ENCODE data around the gene UPP2. TPM values are rescaled to one million over a fixed set of nuclear protein-coding genes. Genes with fewer than 3 reads are reported as not detected.

UPP2 gene
- total RNA-seq, 1 donor from 2014 or later, result not detected

GRCh38 chr2:158113741-158114295, 12.1 kb downstream of the UPP2 start:
- Histone ChIP-seq H3K4me3 (ENCODE audit: insufficient read depth, low read depth, low read length) (no peak overlapping the region), H3K36me3 (ENCODE audit: insufficient read depth, low read length) (no peaks in the 10 kb centered on the region), H3K4me1 (ENCODE audit: insufficient read depth, low read length) (no peaks in the 10 kb centered on the region), H3K79me2 (ENCODE audit: insufficient read depth, low read length) (no peaks in the 10 kb centered on the region), H3K27me3 (ENCODE audit: insufficient read depth, low read length) (no peaks in the 10 kb centered on the region), H3K27ac (ENCODE audit: low read depth, low read length) (no peak overlapping the region), H3K9me3 (ENCODE audit: insufficient read depth, low read depth, low read length) (no peaks in the 10 kb centered on the region), H3K4me2 (ENCODE audit: low read length) (no peak overlapping the region), H3K9ac (ENCODE audit: low read length) (no peak overlapping the region), H4K20me1 (ENCODE audit: insufficient read depth, low read length) (no peaks in the 10 kb centered on the region), H2AFZ (ENCODE audit: low read depth, low read length) (no peak overlapping the region)
- TF ChIP-seq, protein P1, sequence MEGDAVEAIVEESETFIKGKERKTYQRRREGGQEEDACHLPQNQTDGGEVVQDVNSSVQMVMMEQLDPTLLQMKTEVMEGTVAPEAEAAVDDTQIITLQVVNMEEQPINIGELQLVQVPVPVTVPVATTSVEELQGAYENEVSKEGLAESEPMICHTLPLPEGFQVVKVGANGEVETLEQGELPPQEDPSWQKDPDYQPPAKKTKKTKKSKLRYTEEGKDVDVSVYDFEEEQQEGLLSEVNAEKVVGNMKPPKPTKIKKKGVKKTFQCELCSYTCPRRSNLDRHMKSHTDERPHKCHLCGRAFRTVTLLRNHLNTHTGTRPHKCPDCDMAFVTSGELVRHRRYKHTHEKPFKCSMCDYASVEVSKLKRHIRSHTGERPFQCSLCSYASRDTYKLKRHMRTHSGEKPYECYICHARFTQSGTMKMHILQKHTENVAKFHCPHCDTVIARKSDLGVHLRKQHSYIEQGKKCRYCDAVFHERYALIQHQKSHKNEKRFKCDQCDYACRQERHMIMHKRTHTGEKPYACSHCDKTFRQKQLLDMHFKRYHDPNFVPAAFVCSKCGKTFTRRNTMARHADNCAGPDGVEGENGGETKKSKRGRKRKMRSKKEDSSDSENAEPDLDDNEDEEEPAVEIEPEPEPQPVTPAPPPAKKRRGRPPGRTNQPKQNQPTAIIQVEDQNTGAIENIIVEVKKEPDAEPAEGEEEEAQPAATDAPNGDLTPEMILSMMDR (IDR thresholded peaks at IDR 0.05; ENCODE audit: insufficient read depth, low read depth, low read length), result no peak
- TF ChIP-seq EZH2 (IDR thresholded peaks at IDR 0.05; ENCODE audit: insufficient read depth, low read length), result no peak
- H3K4me1 Mint-ChIP-seq (ENCODE audit: low read depth, unreplicated experiment), result no peaks in the 10 kb centered on the region
- no peak for DNase-seq (ENCODE audit: low read depth)
- H3K27ac Mint-ChIP-seq (ENCODE audit: unreplicated experiment), result no peak overlapping the region
- peaks cover 1% of the 10 kb centered on the region for H3K27me3 Mint-ChIP-seq (ENCODE audit: low read depth, unreplicated experiment)
- no peak for FAIRE-seq
- H3K36me3 Mint-ChIP-seq (ENCODE audit: low read depth, unreplicated experiment), result no peaks in the 10 kb centered on the region
- H3K9me3 Mint-ChIP-seq (ENCODE audit: unreplicated experiment), result peaks cover 4% of the 10 kb centered on the region
- no peak overlapping the region for H3K4me3 Mint-ChIP-seq (ENCODE audit: unreplicated experiment)

DNA sequence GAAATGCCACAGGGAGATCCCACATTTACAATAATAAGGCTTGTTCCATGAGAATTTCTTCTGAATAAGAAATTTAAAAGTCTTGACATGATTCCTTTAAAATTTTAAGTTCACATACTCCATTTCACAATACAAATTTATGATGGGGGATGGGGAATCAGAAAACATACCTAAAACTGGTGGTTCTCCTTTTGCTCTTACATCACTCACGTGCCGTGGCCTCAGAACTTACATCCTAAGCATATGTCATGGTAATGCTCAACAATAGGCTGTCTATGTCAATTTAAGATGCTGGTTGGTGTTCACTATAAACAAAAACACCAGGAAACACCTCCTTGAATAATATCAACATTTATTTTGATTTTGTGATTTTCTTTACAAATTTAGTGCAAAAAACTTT, 12.8 kb downstream of the UPP2 start:
- no peak overlapping the region for H2AFZ ChIP-seq (ENCODE audit: low read depth, low read length)
- no peaks in the 10 kb centered on the region for H3K27me3 Mint-ChIP-seq (ENCODE audit: low read depth, unreplicated experiment)
- H3K27me3 ChIP-seq (ENCODE audit: insufficient read depth, low read length), result no peaks in the 10 kb centered on the region
- DNase-seq (ENCODE audit: low read depth) (no peak), FAIRE-seq (no peak)
- no peak overlapping the region for H3K4me3 ChIP-seq (ENCODE audit: insufficient read depth, low read depth, low read length)
- no peaks in the 10 kb centered on the region for H3K9me3 ChIP-seq (ENCODE audit: insufficient read depth, low read depth, low read length)
- H3K36me3 ChIP-seq (ENCODE audit: insufficient read depth, low read length), result no peaks in the 10 kb centered on the region
- no peaks in the 10 kb centered on the region for H3K4me1 ChIP-seq (ENCODE audit: insufficient read depth, low read length)
- no peaks in the 10 kb centered on the region for H4K20me1 ChIP-seq (ENCODE audit: insufficient read depth, low read length)
- no peak for TF ChIP-seq EZH2 (IDR thresholded peaks at IDR 0.05; ENCODE audit: insufficient read depth, low read length)
- TF ChIP-seq, protein P1 (IDR thresholded peaks at IDR 0.05; ENCODE audit: insufficient read depth, low read depth, low read length), result no peak
- H3K27ac ChIP-seq (ENCODE audit: low read depth, low read length), result no peak overlapping the region
- H3K36me3 Mint-ChIP-seq (ENCODE audit: low read depth, unreplicated experiment), result no peaks in the 10 kb centered on the region
- H3K4me2 ChIP-seq (ENCODE audit: low read length), result no peak overlapping the region
- peaks cover 4% of the 10 kb centered on the region for H3K9me3 Mint-ChIP-seq (ENCODE audit: unreplicated experiment)
- no peaks in the 10 kb centered on the region for H3K79me2 ChIP-seq (ENCODE audit: insufficient read depth, low read length)
- no peak overlapping the region for H3K27ac Mint-ChIP-seq (ENCODE audit: unreplicated experiment)
- H3K9ac ChIP-seq (ENCODE audit: low read length), result no peak overlapping the region
- no peaks in the 10 kb centered on the region for H3K4me1 Mint-ChIP-seq (ENCODE audit: low read depth, unreplicated experiment)
- no peak overlapping the region for H3K4me3 Mint-ChIP-seq (ENCODE audit: unreplicated experiment)

DNA sequence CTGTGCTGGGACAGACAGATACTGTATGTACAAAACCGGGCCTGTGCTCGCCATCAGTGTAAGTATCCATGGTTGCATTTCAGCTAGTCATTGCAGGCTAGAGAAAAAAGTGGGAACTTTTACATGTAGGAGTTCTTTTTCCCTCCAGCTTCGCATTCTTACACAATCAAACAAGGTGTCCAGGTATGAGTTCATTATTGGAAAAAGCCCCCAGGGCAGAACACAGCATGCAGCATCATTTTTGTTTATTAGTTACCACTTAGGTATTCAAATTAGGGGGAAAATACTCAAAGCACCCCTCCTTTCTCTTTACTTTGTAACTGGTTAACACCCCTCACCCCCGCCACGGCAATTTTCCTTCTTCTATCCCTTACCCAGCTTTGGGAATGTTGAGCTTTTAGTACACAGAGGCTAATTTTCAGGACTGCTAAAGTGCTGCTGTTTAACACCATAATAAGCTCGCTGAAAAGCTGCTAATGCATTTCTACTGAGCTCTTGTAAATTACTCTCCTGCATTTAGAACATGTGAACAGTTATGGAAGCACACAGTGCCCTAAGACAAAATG, 13.6 kb downstream of the UPP2 start:
- FAIRE-seq, result no peak
- H3K27ac Mint-ChIP-seq (ENCODE audit: unreplicated experiment), result no peak overlapping the region

More for the DNA sequence above, 13.6 kb downstream of the UPP2 start:
- Histone ChIP-seq H3K4me2 (ENCODE audit: low read length) (no peak overlapping the region), H3K4me3 (ENCODE audit: insufficient read depth, low read depth, low read length) (no peak overlapping the region), H3K36me3 (ENCODE audit: insufficient read depth, low read length) (no peaks in the 10 kb centered on the region), H3K4me1 (ENCODE audit: insufficient read depth, low read length) (no peaks in the 10 kb centered on the region), H4K20me1 (ENCODE audit: insufficient read depth, low read length) (no peaks in the 10 kb centered on the region), H3K79me2 (ENCODE audit: insufficient read depth, low read length) (no peaks in the 10 kb centered on the region), H3K9ac (ENCODE audit: low read length) (no peak overlapping the region), H3K27me3 (ENCODE audit: insufficient read depth, low read length) (no peaks in the 10 kb centered on the region), H2AFZ (ENCODE audit: low read depth, low read length) (no peak overlapping the region), H3K9me3 (ENCODE audit: insufficient read depth, low read depth, low read length) (no peaks in the 10 kb centered on the region), H3K27ac (ENCODE audit: low read depth, low read length) (no peak overlapping the region)
- H3K4me3 Mint-ChIP-seq (ENCODE audit: unreplicated experiment), result no peak overlapping the region
- no peaks in the 10 kb centered on the region for H3K27me3 Mint-ChIP-seq (ENCODE audit: low read depth, unreplicated experiment)
- no peaks in the 10 kb centered on the region for H3K36me3 Mint-ChIP-seq (ENCODE audit: low read depth, unreplicated experiment)
- TF ChIP-seq EZH2 (IDR thresholded peaks at IDR 0.05; ENCODE audit: insufficient read depth, low read length), result no peak
- TF ChIP-seq, protein P1 (IDR thresholded peaks at IDR 0.05; ENCODE audit: insufficient read depth, low read depth, low read length), result no peak
- H3K9me3 Mint-ChIP-seq (ENCODE audit: unreplicated experiment), result peaks cover under 1% of the 10 kb centered on the region
- no peak for DNase-seq (ENCODE audit: low read depth)
- H3K4me1 Mint-ChIP-seq (ENCODE audit: low read depth, unreplicated experiment), result no peaks in the 10 kb centered on the region
